ENCODE measurements around the gene DOCK3.

GRCh38 chr3:50815844-50816243, 141.1 kb downstream of the DOCK3 start:
- TF ChIP-seq REST (IDR thresholded peaks at IDR 0.05; ENCODE audit: insufficient read depth in 1 of 2, low read depth in 2 of 2, low read length in 2 of 2) (no peak), POLR2AphosphoS5 (IDR thresholded peaks at IDR 0.05; ENCODE audit: low read depth, low read length) (no peak), FOXP2 (optimal IDR thresholded peaks at IDR 0.05; ENCODE audit: borderline replicate concordance, extremely low read depth, extremely low read length, insufficient read depth) (no peak), TAF1 (IDR thresholded peaks at IDR 0.05; ENCODE audit: borderline replicate concordance, insufficient read depth, low read length) (no peak), SIN3A (IDR thresholded peaks at IDR 0.05; ENCODE audit: borderline replicate concordance, insufficient read depth, low read length) (no peak)

Data from PFSK-1 (cell line).